HG03520 (cell line): ENCODE results near the gene CSNK1A1.
"Not testable (repeated sequence)": the region's sequence is repeated elsewhere in the genome, so short reads cannot be mapped to it uniquely, and the experiment has no call there.

Source experiments
- ATAC-seq: cut with Tn5 transposase; IDR thresholded peaks from one replicate; pipeline ENCODE4 v1.9.1; 2021; ENCODE audit warnings: mild to moderate bottlenecking, moderate library complexity; ENCODE audit not compliant: unreplicated experiment

The CSNK1A1 gene

GRCh38 chr5:149535787-149536186 lies 15.5 kb downstream of the CSNK1A1 start:
- ATAC-seq: not testable (repeated sequence)

GRCh38 chr5:149532413-149532812 lies 18.8 kb downstream of the CSNK1A1 start:
- no peak for ATAC-seq

- no peak for ATAC-seq
These were observed 21.8 kb downstream of the CSNK1A1 start for GRCh38 chr5:149529463-149529862.

GRCh38 chr5:149528281-149529060 lies 22.8 kb downstream of the CSNK1A1 start:
- ATAC-seq: no peak

GRCh38 chr5:149526845-149527590 lies 24.2 kb downstream of the CSNK1A1 start:
- ATAC-seq: no peak

- no peak for ATAC-seq
These were observed 29.2 kb downstream of the CSNK1A1 start for GRCh38 chr5:149521739-149522685.

GRCh38 chr5:149519601-149520000 lies 31.6 kb downstream of the CSNK1A1 start:
- ATAC-seq: no peak

GRCh38 chr5:149518620-149519019 lies 32.6 kb downstream of the CSNK1A1 start:
- ATAC-seq: no peak

- no peak for ATAC-seq
These were observed 33.6 kb downstream of the CSNK1A1 start for GRCh38 chr5:149517461-149518122.

GRCh38 chr5:149514512-149514911 lies 36.7 kb downstream of the CSNK1A1 start:
- no peak for ATAC-seq

- ATAC-seq: not testable (repeated sequence)
These were observed 37.8 kb downstream of the CSNK1A1 start for GRCh38 chr5:149513372-149513947.

GRCh38 chr5:149510136-149510535 lies 41.1 kb downstream of the CSNK1A1 start:
- no peak for ATAC-seq

- no peak for ATAC-seq
These were observed 46.6 kb downstream of the CSNK1A1 start for GRCh38 chr5:149504677-149505076.

- ATAC-seq: no peak
These were observed 48.2 kb downstream of the CSNK1A1 start for GRCh38 chr5:149503006-149503405.

- no peak for ATAC-seq
These were observed 50.2 kb downstream of the CSNK1A1 start for GRCh38 chr5:149500922-149501582.

GRCh38 chr5:149498724-149499336 lies 52.4 kb downstream of the CSNK1A1 start:
- no peak for ATAC-seq

- ATAC-seq: no peak
These were observed 53.9 kb downstream of the CSNK1A1 start for GRCh38 chr5:149497357-149497756.

- ATAC-seq: no peak
These were observed 54.3 kb downstream of the CSNK1A1 start for GRCh38 chr5:149496917-149497316.

- no peak for ATAC-seq
These were observed 55.1 kb downstream of the CSNK1A1 start for GRCh38 chr5:149496166-149496565.
